CD8-positive, alpha-beta memory T cell (primary cell): ENCODE results near the gene RCOR3. TPM values are rescaled to one million over a fixed set of nuclear protein-coding genes. Genes with fewer than 3 reads are reported as not detected.

Source experiments
- CTCF ChIA-PET: fragments of 350-600 bp; sonication (Branson Sonifier 250); formaldehyde crosslinking; loops from one replicate; lab custom pipeline; 2021; ENCODE audit warnings: antibody characterized with exemption; lab: Charles Lee
- POLR2A ChIA-PET: fragments of 350-600 bp; sonication (Branson Sonifier 250); formaldehyde crosslinking; loops from one replicate; lab custom pipeline; 2021; ENCODE audit warnings: antibody characterized with exemption; lab: Charles Lee
- DNase-seq, 5 donors: peaks; one replicate each; pipeline versions ENCODE4 v3.0.0 to v3.0.0-alpha.2; 2020 to 2022; ENCODE audit warnings: mixed read lengths in 1 of 5
- H3K27ac ChIP-seq: one replicate; pipeline ENCODE4 v1.7.0; 2013; ENCODE audit warnings: low read depth, mild to moderate bottlenecking, low read length, moderate library complexity
- H3K27me3 ChIP-seq: 2 replicates; pipeline ENCODE4 v1.7.0; 2013; ENCODE audit warnings: low read length, mild to moderate bottlenecking; ENCODE audit not compliant: insufficient read depth, poor library complexity, severe bottlenecking
- H3K36me3 ChIP-seq: 2 replicates; pipeline ENCODE4 v1.7.0; 2013; ENCODE audit warnings: mild to moderate bottlenecking, low read length, moderate library complexity; ENCODE audit not compliant: insufficient read depth
- H3K4me1 ChIP-seq: 2 replicates; pipeline ENCODE4 v1.7.0; 2013; ENCODE audit warnings: mild to moderate bottlenecking, low read length, moderate library complexity; ENCODE audit not compliant: insufficient read depth
- H3K4me3 ChIP-seq: 2 replicates; pipeline ENCODE4 v1.7.0; 2013; ENCODE audit warnings: mild to moderate bottlenecking, low read length
- H3K9me3 ChIP-seq: 2 replicates; pipeline ENCODE4 v1.7.0; 2013; ENCODE audit warnings: mild to moderate bottlenecking, low read length
- H3K27ac Mint-ChIP-seq, 8 donors: one replicate each; pipeline ENCODE4 v1.8.0; 2020 to 2021; ENCODE audit warnings: mixed read lengths in 8 of 8, mild to moderate bottlenecking in 6 of 8, inconsistent platforms in 3 of 8, moderate library complexity in 3 of 8
- H3K27me3 Mint-ChIP-seq, 2 donors: one replicate each; pipeline ENCODE4 v1.8.0; 2020 to 2021; ENCODE audit warnings: mixed read lengths in 2 of 2, mild to moderate bottlenecking in 1 of 2, moderate library complexity in 1 of 2
- H3K36me3 Mint-ChIP-seq, 3 donors: one replicate each; pipeline ENCODE4 v1.8.0; 2020 to 2021; ENCODE audit warnings: mixed read lengths in 3 of 3, inconsistent platforms in 1 of 3, mild to moderate bottlenecking in 1 of 3
- H3K4me1 Mint-ChIP-seq, 3 donors: one replicate each; pipeline ENCODE4 v1.8.0; 2020 to 2021; ENCODE audit warnings: mixed read lengths in 3 of 3, inconsistent platforms in 1 of 3, mild to moderate bottlenecking in 1 of 3
- H3K4me3 Mint-ChIP-seq, 7 donors: one replicate each; pipeline ENCODE4 v1.8.0; 2020 to 2021; ENCODE audit warnings: mixed read lengths in 7 of 7, mild to moderate bottlenecking in 6 of 7, moderate library complexity in 4 of 7, inconsistent platforms in 2 of 7
- H3K9me3 Mint-ChIP-seq, 5 donors: one replicate each; pipeline ENCODE4 v1.8.0; 2020 to 2022; ENCODE audit warnings: mixed read lengths in 5 of 5, mild to moderate bottlenecking in 3 of 5, moderate library complexity in 2 of 5, inconsistent platforms in 1 of 5
- polyA plus RNA-seq: library from polyadenylated mRNA; unstranded; fragments of 300-500 nt; fragmentation: Illumina TruSeq; gene quantifications from one replicate; pipeline ENCODE4 v1.2.3, GENCODE V29; 2021
- total RNA-seq, 2 experiments: library from RNA; stranded (reverse); gene quantifications; one replicate each; pipeline ENCODE4 v1.2.3, GENCODE V29; 2021

RCOR3 gene
- total and polyA plus RNA-seq, 3 experiments from 2014 or later = 25.6 to 36.4 (median 33.9) TPM

- Histone ChIP-seq H3K27me3 (no peaks in the 10 kb centered on the region), H3K4me3 (no peak overlapping the region), H3K27ac (no peak overlapping the region), H3K9me3 (no peaks in the 10 kb centered on the region), H3K36me3 (no peaks in the 10 kb centered on the region), H3K4me1 (peaks cover 88% of the 10 kb centered on the region)
- Mint-ChIP-seq H3K36me3 (peaks cover 0 to 15% (median 13%) of the 10 kb centered on the region in 3 donors), H3K4me1 (peaks cover 90 to 94% (median 93%) of the 10 kb centered on the region in 3 donors), H3K9me3 (no peaks in the 10 kb centered on the region), H3K4me3 (peak overlapping the region in 6 of 7 donors; percentile 6 to 89 (median 70)), H3K27ac (peak overlapping the region; percentile 82 to 96 (median 90)), H3K27me3 (no peaks in the 10 kb centered on the region)
- DNase-seq = no peak
- ChIA-PET POLR2A (no interaction called here), CTCF (interaction anchor here (1.5 to 5.2 kb wide), 3 partner anchors 10 to 14 kb away, joined by 7 to 33 read pairs (median 8); partner anchors contain the start of gene TRAF5)
Measured at GRCh38 chr1:211337430-211338223, 78.5 kb downstream of the RCOR3 start.

DNA sequence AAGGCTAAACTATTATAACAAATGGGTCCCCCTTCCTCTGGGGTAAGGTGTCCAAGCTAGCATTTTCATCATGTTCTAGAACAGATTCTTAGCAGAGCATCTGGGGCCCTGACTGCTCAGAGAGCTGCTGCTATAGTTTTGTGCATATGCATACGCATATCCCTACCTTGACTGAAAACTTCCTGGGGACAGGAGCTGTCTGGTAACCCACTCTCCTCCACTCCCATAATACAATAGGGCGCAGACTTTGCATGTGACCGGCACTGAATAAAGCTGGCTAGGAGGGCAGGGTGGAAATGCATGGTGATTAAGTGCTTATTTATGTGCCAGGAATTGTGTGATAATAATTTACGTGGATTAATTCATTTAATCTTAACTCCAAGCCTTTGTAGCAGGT, 79.1 kb downstream of the RCOR3 start:
- CTCF ChIA-PET = interaction anchor here (1.5 to 5.2 kb wide), 2 partner anchors 10 to 15 kb away, joined by 7 to 33 read pairs; partner anchors contain the start of gene TRAF5
- Mint-ChIP-seq H3K9me3 (no peaks in the 10 kb centered on the region), H3K4me3 (peak overlapping the region in 2 of 7 donors; percentile 79 to 89), H3K36me3 (peaks cover 0 to 15% (median 13%) of the 10 kb centered on the region in 3 donors), H3K4me1 (peaks cover 91 to 94% (median 92%) of the 10 kb centered on the region in 3 donors), H3K27ac (peak overlapping the region in 7 of 8 donors; percentile 26 to 96 (median 83)), H3K27me3 (no peaks in the 10 kb centered on the region)
- Histone ChIP-seq H3K9me3 (no peaks in the 10 kb centered on the region), H3K36me3 (no peaks in the 10 kb centered on the region), H3K27ac (no peak overlapping the region), H3K27me3 (no peaks in the 10 kb centered on the region), H3K4me1 (peaks cover 89% of the 10 kb centered on the region), H3K4me3 (no peak overlapping the region)
- DNase-seq = no peak
- POLR2A ChIA-PET = interaction anchor here (0.5 kb wide), 1 partner anchor 44 kb away, joined by 4 read pairs; no protein-coding TSS in a partner anchor

- peaks cover 0 to 19% (median 13%) of the 10 kb centered on the region in 3 donors for H3K36me3 Mint-ChIP-seq
- H3K4me3 Mint-ChIP-seq = peak overlapping the region in 5 of 7 donors; percentile 27 to 70 (median 57)
- CTCF ChIA-PET = interaction anchor here (1.0 to 5.2 kb wide), 4 partner anchors 12 to 137 kb away, joined by 3 to 33 read pairs (median 5); partner anchors contain the start of gene TRAF5
- H3K9me3 ChIP-seq = no peaks in the 10 kb centered on the region
- no peaks in the 10 kb centered on the region for H3K36me3 ChIP-seq
- DNase-seq = no peak
- H3K27me3 ChIP-seq = no peaks in the 10 kb centered on the region
- no peak overlapping the region for H3K4me3 ChIP-seq
- H3K27me3 Mint-ChIP-seq = no peaks in the 10 kb centered on the region
- H3K4me1 ChIP-seq = peaks cover 93% of the 10 kb centered on the region
- no peak overlapping the region for H3K27ac ChIP-seq
- H3K4me1 Mint-ChIP-seq = peaks cover 92 to 96% (median 93%) of the 10 kb centered on the region in 3 donors
- POLR2A ChIA-PET = no interaction called here
- H3K9me3 Mint-ChIP-seq = no peaks in the 10 kb centered on the region
- peak overlapping the region in 5 of 8 donors; percentile 46 to 80 (median 77) for H3K27ac Mint-ChIP-seq
Measured at GRCh38 chr1:211339631-211340041, 80.5 kb downstream of the RCOR3 start.

DNA sequence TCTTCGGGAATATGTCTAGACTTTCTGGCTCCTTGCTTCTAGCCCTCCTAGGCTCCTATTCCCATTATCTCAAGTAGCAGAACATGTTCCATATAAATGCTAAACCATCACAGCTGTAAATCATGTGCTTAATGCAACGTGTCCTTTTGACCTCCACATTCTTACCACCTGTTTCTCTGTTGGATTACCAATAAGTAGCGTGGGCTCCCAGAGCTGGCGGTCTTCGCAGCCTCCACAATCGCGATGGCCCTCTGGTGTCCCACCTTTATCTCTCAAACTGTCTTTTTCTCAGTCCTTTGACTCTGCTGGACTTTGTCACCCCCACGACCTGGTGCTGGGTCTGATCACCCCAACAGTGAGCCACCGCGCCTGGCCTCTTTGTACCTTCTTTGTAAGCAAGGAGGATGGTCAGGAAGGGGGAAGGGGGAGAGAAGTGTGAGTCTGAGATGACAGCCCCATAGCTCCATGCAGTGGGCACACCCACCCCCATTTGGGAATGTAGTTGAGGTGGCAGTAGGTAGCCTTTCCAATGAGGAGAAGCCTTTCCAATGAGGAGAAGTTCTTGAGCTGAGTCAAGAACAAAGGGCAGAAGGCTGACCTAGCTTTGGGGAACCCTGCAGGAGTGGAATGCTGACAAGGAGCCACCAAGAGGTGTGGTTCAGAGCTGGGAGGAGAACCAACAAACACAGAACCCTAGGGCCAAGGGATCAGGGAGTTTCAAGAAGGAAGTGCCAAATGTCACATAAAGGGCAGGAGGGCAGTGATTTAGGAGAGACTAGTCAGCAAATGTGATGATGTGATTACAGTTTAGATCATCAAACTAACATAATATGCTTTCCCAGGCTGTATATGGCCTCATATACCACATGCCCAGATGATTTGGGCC, 81.7 kb downstream of the RCOR3 start:
- Histone ChIP-seq H3K4me3 (no peak overlapping the region), H3K4me1 (peaks cover 87% of the 10 kb centered on the region)

GRCh38 chr1:211341999-211342398, 82.8 kb downstream of the RCOR3 start:
- Histone ChIP-seq H3K4me1 (peaks cover 87% of the 10 kb centered on the region), H3K27me3 (no peaks in the 10 kb centered on the region), H3K36me3 (no peaks in the 10 kb centered on the region), H3K27ac (no peak overlapping the region), H3K4me3 (no peak overlapping the region), H3K9me3 (no peaks in the 10 kb centered on the region)
- Mint-ChIP-seq H3K4me1 (peaks cover 87 to 95% (median 92%) of the 10 kb centered on the region in 3 donors), H3K27ac (peak overlapping the region in 3 of 8 donors; percentile 25 to 42 (median 29)), H3K36me3 (peaks cover 0 to 32% (median 15%) of the 10 kb centered on the region in 3 donors), H3K27me3 (no peaks in the 10 kb centered on the region), H3K4me3 (peak overlapping the region in 1 of 7 donors; percentile 27), H3K9me3 (no peaks in the 10 kb centered on the region)
- DNase-seq = no peak
- POLR2A ChIA-PET = no interaction called here
- CTCF ChIA-PET = interaction anchor here (2.1 kb wide), 1 partner anchor 18 kb away, joined by 12 read pairs; no protein-coding TSS in a partner anchor

More for the DNA sequence above, 81.7 kb downstream of the RCOR3 start:
- Mint-ChIP-seq H3K9me3 (no peaks in the 10 kb centered on the region), H3K27ac (peak overlapping the region in 6 of 8 donors; percentile 43 to 85 (median 59)), H3K36me3 (peaks cover 0 to 27% (median 15%) of the 10 kb centered on the region in 3 donors), H3K27me3 (no peaks in the 10 kb centered on the region), H3K4me1 (peaks cover 87 to 95% (median 92%) of the 10 kb centered on the region in 3 donors), H3K4me3 (peak overlapping the region in 3 of 7 donors; percentile 3 to 49 (median 12))
- Histone ChIP-seq H3K36me3 (no peaks in the 10 kb centered on the region), H3K27ac (no peak overlapping the region), H3K9me3 (no peaks in the 10 kb centered on the region), H3K27me3 (no peaks in the 10 kb centered on the region)
- ChIA-PET CTCF (interaction anchor here (1.3 to 5.2 kb wide), 3 partner anchors 13 to 135 kb away, joined by 3 to 33 read pairs (median 7); partner anchors contain the start of gene TRAF5), POLR2A (no interaction called here)
- DNase-seq = no peak

DNA sequence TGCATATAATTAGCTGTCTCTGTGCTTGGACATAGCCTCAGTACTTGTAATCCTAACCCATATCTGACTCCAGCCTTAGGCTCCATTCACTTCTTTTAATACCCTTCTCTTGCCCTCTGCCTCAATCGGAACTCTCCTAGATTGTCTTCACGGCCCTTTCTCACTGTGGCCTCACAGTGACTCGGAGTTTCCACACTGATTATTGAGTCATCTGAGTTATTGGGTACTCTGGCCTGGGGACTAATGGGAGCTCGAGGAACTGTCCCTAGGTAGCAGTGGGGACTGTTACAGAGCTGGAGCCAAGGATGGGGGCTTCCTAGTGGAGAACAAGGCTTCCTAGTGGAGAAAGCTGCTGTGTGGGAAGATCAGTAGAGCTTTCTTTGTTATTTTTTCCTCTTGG, 84.4 kb downstream of the RCOR3 start:
- Mint-ChIP-seq H3K36me3 (peaks cover 0 to 37% (median 8%) of the 10 kb centered on the region in 3 donors), H3K4me3 (peak overlapping the region in 2 of 7 donors; percentile 41 to 80), H3K27me3 (no peaks in the 10 kb centered on the region), H3K4me1 (peaks cover 83 to 95% (median 91%) of the 10 kb centered on the region in 3 donors), H3K9me3 (no peaks in the 10 kb centered on the region), H3K27ac (peak overlapping the region in 7 of 8 donors; percentile 6 to 91 (median 62))
- Histone ChIP-seq H3K27me3 (no peaks in the 10 kb centered on the region), H3K4me3 (no peak overlapping the region), H3K36me3 (no peaks in the 10 kb centered on the region), H3K9me3 (no peaks in the 10 kb centered on the region), H3K4me1 (peaks cover 80% of the 10 kb centered on the region), H3K27ac (no peak overlapping the region)
- no peak for DNase-seq
- ChIA-PET CTCF (interaction anchor here (1.0 to 2.1 kb wide), 3 partner anchors 8 to 20 kb away, joined by 3 to 12 read pairs (median 3); no protein-coding TSS in a partner anchor), POLR2A (no interaction called here)

DNA sequence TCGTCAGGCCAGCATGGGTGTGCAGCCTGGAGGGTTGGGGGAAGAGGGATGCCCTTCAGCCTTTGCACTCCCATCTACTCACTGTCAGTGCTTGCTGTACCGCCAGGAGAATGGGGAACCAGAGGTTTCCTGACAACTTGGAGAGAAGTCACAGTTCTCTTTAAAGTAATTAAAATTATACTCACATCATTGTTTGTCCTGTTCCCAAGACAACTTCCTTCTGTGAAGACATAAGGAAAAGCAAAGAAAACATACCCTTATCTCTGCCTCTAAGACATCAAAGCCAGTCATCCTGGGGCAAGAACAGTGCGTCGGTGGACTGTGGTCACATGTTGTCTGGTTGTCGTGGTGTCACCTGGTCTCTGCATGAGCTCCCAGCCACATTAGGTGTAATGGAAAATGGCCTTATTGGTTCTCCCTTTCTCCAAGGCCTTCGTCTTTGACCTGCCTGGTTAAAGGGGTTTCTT, 85.0 kb downstream of the RCOR3 start:
- Mint-ChIP-seq H3K36me3 (peaks cover 0 to 33% (median 5%) of the 10 kb centered on the region in 3 donors), H3K9me3 (no peaks in the 10 kb centered on the region), H3K27me3 (no peaks in the 10 kb centered on the region), H3K4me1 (peaks cover 81 to 94% (median 91%) of the 10 kb centered on the region in 3 donors), H3K4me3 (peak overlapping the region in 1 of 7 donors; percentile 41), H3K27ac (peak overlapping the region in 7 of 8 donors; percentile 6 to 81 (median 58))
- ChIA-PET POLR2A (no interaction called here), CTCF (interaction anchor here (1.0 to 2.1 kb wide), 3 partner anchors 8 to 21 kb away, joined by 3 to 12 read pairs (median 3); no protein-coding TSS in a partner anchor)
- peaks cover 76% of the 10 kb centered on the region for H3K4me1 ChIP-seq
- no peaks in the 10 kb centered on the region for H3K27me3 ChIP-seq
- H3K4me3 ChIP-seq = no peak overlapping the region
- DNase-seq = no peak
- peak overlapping the region; percentile 7 for H3K27ac ChIP-seq
- H3K36me3 ChIP-seq = no peaks in the 10 kb centered on the region
- no peaks in the 10 kb centered on the region for H3K9me3 ChIP-seq
